ENCODE results near the gene BMP8A.

DNA sequence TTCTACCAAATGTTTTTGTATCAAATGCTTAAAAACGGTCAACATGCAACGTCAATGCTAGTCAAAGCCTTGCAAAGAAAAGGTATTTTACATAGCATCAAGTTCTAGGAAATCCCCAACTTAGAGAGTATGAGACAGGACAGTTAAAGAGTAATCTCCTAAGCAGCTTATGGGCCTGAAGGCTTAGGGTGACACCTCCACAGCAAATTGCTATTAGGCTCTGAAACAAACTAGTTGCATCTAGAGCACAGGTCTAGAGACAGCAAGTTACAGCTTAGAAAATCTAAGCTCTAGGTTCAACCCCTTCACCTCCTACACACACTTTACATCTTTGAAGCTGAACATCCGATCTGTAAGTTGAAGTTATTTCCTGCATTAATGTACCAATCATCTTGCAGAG, 71.5 kb downstream of the BMP8A start:
- TF ChIP-seq CTCF (conservative IDR thresholded peaks at IDR 0.05; ENCODE audit: low read depth, low read length) (no peak), EZH2 (IDR thresholded peaks at IDR 0.05; ENCODE audit: low read length, unreplicated experiment) (no peak)

Data from PC-3 (cell line).